ENCODE data around the gene MLLT1.

DNA sequence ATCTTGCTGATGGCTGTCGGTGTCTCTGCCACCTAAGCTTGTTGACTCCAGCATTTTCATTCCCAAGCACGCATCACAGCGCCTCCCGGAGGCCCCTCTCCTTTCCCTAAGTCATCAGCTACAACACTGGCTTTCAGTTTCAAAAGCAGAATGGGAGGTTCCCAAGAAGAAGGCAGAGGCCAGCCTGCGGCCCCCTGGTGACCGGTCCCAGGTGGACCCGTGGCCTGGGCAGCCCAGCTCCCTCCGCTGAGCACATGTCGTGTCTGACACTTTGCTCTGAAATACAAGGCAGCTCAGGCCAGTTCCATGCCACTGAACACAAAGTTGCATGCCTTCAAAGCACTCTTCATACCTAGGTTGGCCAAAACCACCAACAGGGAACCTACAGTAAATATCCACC is 8.5 kb downstream of the MLLT1 start:
- TF ChIP-seq, protein P1, sequence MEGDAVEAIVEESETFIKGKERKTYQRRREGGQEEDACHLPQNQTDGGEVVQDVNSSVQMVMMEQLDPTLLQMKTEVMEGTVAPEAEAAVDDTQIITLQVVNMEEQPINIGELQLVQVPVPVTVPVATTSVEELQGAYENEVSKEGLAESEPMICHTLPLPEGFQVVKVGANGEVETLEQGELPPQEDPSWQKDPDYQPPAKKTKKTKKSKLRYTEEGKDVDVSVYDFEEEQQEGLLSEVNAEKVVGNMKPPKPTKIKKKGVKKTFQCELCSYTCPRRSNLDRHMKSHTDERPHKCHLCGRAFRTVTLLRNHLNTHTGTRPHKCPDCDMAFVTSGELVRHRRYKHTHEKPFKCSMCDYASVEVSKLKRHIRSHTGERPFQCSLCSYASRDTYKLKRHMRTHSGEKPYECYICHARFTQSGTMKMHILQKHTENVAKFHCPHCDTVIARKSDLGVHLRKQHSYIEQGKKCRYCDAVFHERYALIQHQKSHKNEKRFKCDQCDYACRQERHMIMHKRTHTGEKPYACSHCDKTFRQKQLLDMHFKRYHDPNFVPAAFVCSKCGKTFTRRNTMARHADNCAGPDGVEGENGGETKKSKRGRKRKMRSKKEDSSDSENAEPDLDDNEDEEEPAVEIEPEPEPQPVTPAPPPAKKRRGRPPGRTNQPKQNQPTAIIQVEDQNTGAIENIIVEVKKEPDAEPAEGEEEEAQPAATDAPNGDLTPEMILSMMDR (IDR thresholded peaks at IDR 0.05): peak in 5 of 12 donors; percentile 10 to 30 (median 23)
- TF ChIP-seq POLR2A (IDR thresholded peaks at IDR 0.05): no peak

Data from heart left ventricle (tissue), 13 donors.